HG03097 (cell line): ENCODE results near the gene MPHOSPH10.
"Not testable (repeated sequence)": the region's sequence is repeated elsewhere in the genome, so short reads cannot be mapped to it uniquely, and the experiment has no call there.

Experiments used
- ATAC-seq: cut with Tn5 transposase; IDR thresholded peaks from one replicate; pipeline ENCODE4 v1.9.1; 2021; ENCODE audit not compliant: unreplicated experiment, low FRiP score

Gene MPHOSPH10

GRCh38 chr2:71122387-71123298 is 7.8 kb upstream of the MPHOSPH10 start:
- ATAC-seq: no peak

GRCh38 chr2:71125506-71126294 is 4.7 kb upstream of the MPHOSPH10 start:
- ATAC-seq: no peak

GRCh38 chr2:71126957-71127356 is 3.5 kb upstream of the MPHOSPH10 start:
- no peak for ATAC-seq

- ATAC-seq: no peak
Observed at GRCh38 chr2:71129114-71129901, 1.1 kb upstream of the MPHOSPH10 start.

- ATAC-seq: peak; percentile 50
Observed at GRCh38 chr2:71129902-71130151, 607 bp upstream of the MPHOSPH10 start.

- ATAC-seq: no peak
Observed at GRCh38 chr2:71130905-71131244, 441 bp downstream of the MPHOSPH10 start.

GRCh38 chr2:71131387-71132166 is 1.1 kb downstream of the MPHOSPH10 start:
- ATAC-seq: not testable (repeated sequence)

- ATAC-seq: no peak
Observed at GRCh38 chr2:71133603-71134002, 3.2 kb downstream of the MPHOSPH10 start.

GRCh38 chr2:71136174-71136573 is 5.7 kb downstream of the MPHOSPH10 start:
- no peak for ATAC-seq

GRCh38 chr2:71143782-71144181 is 13.3 kb downstream of the MPHOSPH10 start:
- no peak for ATAC-seq

GRCh38 chr2:71148506-71149063 is 18.2 kb downstream of the MPHOSPH10 start:
- ATAC-seq: no peak

- ATAC-seq: no peak
Observed at GRCh38 chr2:71150082-71150816, 19.8 kb downstream of the MPHOSPH10 start.

- ATAC-seq: no peak
Observed at GRCh38 chr2:71151620-71152019, 21.2 kb downstream of the MPHOSPH10 start.

- ATAC-seq: no peak
Observed at GRCh38 chr2:71153585-71154224, 23.3 kb downstream of the MPHOSPH10 start.

GRCh38 chr2:71154279-71154678 is 23.8 kb downstream of the MPHOSPH10 start:
- no peak for ATAC-seq

GRCh38 chr2:71154798-71155197 is 24.4 kb downstream of the MPHOSPH10 start:
- ATAC-seq: no peak

- no peak for ATAC-seq
Observed at GRCh38 chr2:71155846-71156245, 25.4 kb downstream of the MPHOSPH10 start.

- ATAC-seq: no peak
Observed at GRCh38 chr2:71156573-71156972, 26.1 kb downstream of the MPHOSPH10 start.
